PC-3 (cell line): Measurements from ENCODE around the gene ANAPC4. TPM values are rescaled to one million over a fixed set of nuclear protein-coding genes. Genes with fewer than 3 reads are reported as not detected.

ENCODE experiments used
- ATAC-seq: fragments of 200-7000 bp; cut with Tn5 transposase; 2 replicates; pipeline ENCODE4 v1.9.1; 2020; ENCODE audit warnings: mild to moderate bottlenecking, moderate library complexity
- BruUV-seq: library from RNA; stranded (reverse); fragments of 400-500 nt; replicated peaks from 2 replicates; lab custom pipeline; 2021; lab: Mats Ljungman, UMichigan
- CTCF ChIA-PET: fragments of 300-600 bp; sonication (Branson Sonifier 250); formaldehyde crosslinking; loops from one replicate; lab custom pipeline; 2022; ENCODE audit warnings: antibody characterized with exemption; lab: Charles Lee
- POLR2A ChIA-PET: fragments of 300-600 bp; sonication (Branson Sonifier 250); formaldehyde crosslinking; loops from one replicate; lab custom pipeline; 2022; ENCODE audit warnings: antibody characterized with exemption; ENCODE audit not compliant: unreplicated experiment; lab: Charles Lee
- DNase-seq: peaks from one replicate; pipeline ENCODE4 v3.0.0-alpha.2; 2015
- H2AFZ ChIP-seq: fragments of 300-600 bp; sonication (generic); 2 replicates; pipeline ENCODE4 v1.6.0; 2016; ENCODE audit warnings: antibody characterized with exemption, low read length
- H3F3A ChIP-seq: fragments of 300-600 bp; sonication (generic); one replicate; pipeline ENCODE4 v1.6.0; 2017; ENCODE audit warnings: antibody characterized with exemption, low read length, control low read depth, mild to moderate bottlenecking; ENCODE audit not compliant: unreplicated experiment
- H3K27ac ChIP-seq: fragments of 300-600 bp; sonication (generic); 2 replicates; pipeline ENCODE4 v1.5.1; 2016; ENCODE audit warnings: mild to moderate bottlenecking, low read length
- H3K27me3 ChIP-seq: fragments of 300-600 bp; sonication (generic); 2 replicates; pipeline ENCODE4 v1.6.1; 2016; ENCODE audit warnings: low read length, mixed read lengths
- H3K36me3 ChIP-seq: fragments of 300-600 bp; sonication (generic); 2 replicates; pipeline ENCODE4 v1.6.1; 2016; ENCODE audit warnings: low read depth, mixed run types, low read length, mixed read lengths
- H3K4me1 ChIP-seq: fragments of 300-600 bp; sonication (generic); 2 replicates; pipeline ENCODE4 v1.5.1; 2016; ENCODE audit warnings: low read length; ENCODE audit not compliant: insufficient read depth
- H3K4me2 ChIP-seq: fragments of 300-600 bp; sonication (generic); 2 replicates; pipeline ENCODE4 v1.6.0; 2016; ENCODE audit warnings: low read length
- H3K4me3 ChIP-seq: fragments of 300-600 bp; sonication (generic); 2 replicates; pipeline ENCODE4 v1.5.1; 2016; ENCODE audit warnings: mild to moderate bottlenecking, low read length, mixed read lengths
- H3K79me2 ChIP-seq: fragments of 300-600 bp; sonication (generic); 2 replicates; pipeline ENCODE4 v1.6.1; 2017; ENCODE audit warnings: low read length, mixed read lengths
- H3K9ac ChIP-seq: fragments of 300-600 bp; sonication (generic); 2 replicates; pipeline ENCODE4 v1.6.0; 2016; ENCODE audit warnings: mild to moderate bottlenecking, low read length
- H3K9me2 ChIP-seq: fragments of 300-600 bp; sonication (generic); replicated peaks from 2 replicates; pipeline ENCODE4 v1.6.1; 2016; ENCODE audit warnings: mixed run types, low read length, mixed read lengths
- H3K9me3 ChIP-seq: fragments of 300-600 bp; sonication (generic); 2 replicates; pipeline ENCODE4 v1.6.1; 2016; ENCODE audit warnings: low read length, mixed read lengths
- H4K20me1 ChIP-seq: fragments of 300-600 bp; sonication (generic); 2 replicates; pipeline ENCODE4 v1.6.1; 2016; ENCODE audit warnings: low read length, mixed read lengths
- EZH2 ChIP-seq: fragments of 300-600 bp; sonication (generic); IDR thresholded peaks from one replicate; pipeline ENCODE4 v1.6.1; 2017; ENCODE audit warnings: antibody characterized with exemption, mild to moderate bottlenecking, low read length; ENCODE audit not compliant: unreplicated experiment
- EZH2phosphoT487 ChIP-seq: fragments of 300-600 bp; sonication (generic); IDR thresholded peaks from 2 replicates; pipeline ENCODE4 v1.6.1; 2018; ENCODE audit warnings: mild to moderate bottlenecking, antibody characterized with exemption, low read length, borderline replicate concordance
- intact Hi-C: fragments of 100-400 bp; cut with micrococcal nuclease; formaldehyde crosslinking; loops from 2 replicates; pipeline ENCODE4 v1.9.0; 2023
- total RNA-seq: library from RNA; depleted of rRNA; stranded (reverse); fragments of >200 nt; gene quantifications from 2 replicates; pipeline ENCODE4 v1.2.3, GENCODE V29; 2014
- TF ChIP-seq, protein P1 (sequence below): fragments of 300-600 bp; sonication (generic); conservative IDR thresholded peaks from 2 replicates; pipeline ENCODE4 v1.5.1; 2017; ENCODE audit warnings: antibody characterized with exemption, low read depth, mild to moderate bottlenecking, low read length

Gene ANAPC4
- total RNA-seq, 1 experiment from 2014 or later = 11.3 TPM

DNA sequence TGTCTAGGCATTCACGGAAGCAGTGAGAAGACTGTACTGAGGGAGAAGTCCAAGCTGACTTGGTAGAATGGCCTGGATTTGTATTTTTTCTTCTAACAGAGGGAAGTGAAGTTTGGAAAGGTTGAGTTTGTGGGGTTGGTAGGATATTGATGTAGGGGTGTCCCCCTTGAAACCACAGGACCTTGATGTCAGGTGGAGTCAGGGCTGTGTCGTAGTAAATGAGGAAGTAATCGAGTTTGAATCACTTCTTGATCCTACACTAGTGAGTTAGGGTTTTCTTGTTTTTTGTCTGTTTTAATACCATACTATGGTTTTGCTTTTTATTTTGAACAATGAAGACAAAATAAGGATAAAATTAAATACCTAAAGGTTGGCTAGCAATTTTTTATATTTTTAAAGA is 30.1 kb upstream of the ANAPC4 start:
- Histone ChIP-seq H3K4me1 (peaks cover 4% of the 10 kb centered on the region; the same call in 1 of the 2 replicates), H3K36me3 (no peaks in the 10 kb centered on the region), H3K9me3 (no peaks in the 10 kb centered on the region), H3K4me3 (no peak overlapping the region), H3K27me3 (no peaks in the 10 kb centered on the region), H3K79me2 (no peaks in the 10 kb centered on the region), H3F3A (no peaks in the 10 kb centered on the region), H2AFZ (no peak overlapping the region), H4K20me1 (no peaks in the 10 kb centered on the region), H3K27ac (no peak overlapping the region), H3K9ac (no peak overlapping the region), H3K4me2 (no peak overlapping the region), H3K9me2 (no peaks in the 10 kb centered on the region)
- CTCF ChIA-PET = interaction anchor here (0.6 kb wide), 1 partner anchor 29 kb away, joined by 5 read pairs; no protein-coding TSS in a partner anchor
- POLR2A ChIA-PET = no interaction called here
- ATAC-seq (no peak), DNase-seq (no peak)
- intact Hi-C loops = no loop called here
- TF ChIP-seq, protein P1, sequence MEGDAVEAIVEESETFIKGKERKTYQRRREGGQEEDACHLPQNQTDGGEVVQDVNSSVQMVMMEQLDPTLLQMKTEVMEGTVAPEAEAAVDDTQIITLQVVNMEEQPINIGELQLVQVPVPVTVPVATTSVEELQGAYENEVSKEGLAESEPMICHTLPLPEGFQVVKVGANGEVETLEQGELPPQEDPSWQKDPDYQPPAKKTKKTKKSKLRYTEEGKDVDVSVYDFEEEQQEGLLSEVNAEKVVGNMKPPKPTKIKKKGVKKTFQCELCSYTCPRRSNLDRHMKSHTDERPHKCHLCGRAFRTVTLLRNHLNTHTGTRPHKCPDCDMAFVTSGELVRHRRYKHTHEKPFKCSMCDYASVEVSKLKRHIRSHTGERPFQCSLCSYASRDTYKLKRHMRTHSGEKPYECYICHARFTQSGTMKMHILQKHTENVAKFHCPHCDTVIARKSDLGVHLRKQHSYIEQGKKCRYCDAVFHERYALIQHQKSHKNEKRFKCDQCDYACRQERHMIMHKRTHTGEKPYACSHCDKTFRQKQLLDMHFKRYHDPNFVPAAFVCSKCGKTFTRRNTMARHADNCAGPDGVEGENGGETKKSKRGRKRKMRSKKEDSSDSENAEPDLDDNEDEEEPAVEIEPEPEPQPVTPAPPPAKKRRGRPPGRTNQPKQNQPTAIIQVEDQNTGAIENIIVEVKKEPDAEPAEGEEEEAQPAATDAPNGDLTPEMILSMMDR = no peak
- TF ChIP-seq EZH2phosphoT487 (no peak), EZH2 (no peak)
- BruUV-seq = no TSS peak

DNA sequence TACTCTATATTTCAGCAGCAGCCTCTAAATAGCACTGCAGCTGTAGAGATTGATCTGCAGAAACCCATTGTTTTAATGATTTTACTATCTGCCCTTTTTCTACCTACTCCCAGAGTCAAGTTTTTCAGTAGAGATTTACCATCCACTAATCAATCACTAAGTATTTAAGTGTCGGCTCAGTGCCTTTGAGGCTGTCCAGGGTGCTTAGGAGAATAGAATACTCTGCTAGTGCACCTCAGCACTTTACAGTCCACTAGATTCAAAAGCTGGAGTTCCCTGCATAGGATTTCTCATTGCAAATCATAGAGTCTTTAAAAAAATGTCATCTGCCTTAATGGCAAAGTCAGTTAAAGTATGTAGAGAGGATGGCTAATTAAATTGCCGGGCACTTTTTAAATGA is 29.6 kb upstream of the ANAPC4 start:
- Histone ChIP-seq H3K4me2 (no peak overlapping the region), H3K4me1 (peaks cover 8% of the 10 kb centered on the region; the same call in 1 of the 2 replicates), H2AFZ (no peak overlapping the region), H3K36me3 (no peaks in the 10 kb centered on the region), H3F3A (no peaks in the 10 kb centered on the region), H3K9me2 (no peaks in the 10 kb centered on the region), H3K9me3 (no peaks in the 10 kb centered on the region), H3K27me3 (no peaks in the 10 kb centered on the region), H3K9ac (no peak overlapping the region), H3K79me2 (no peaks in the 10 kb centered on the region), H3K4me3 (no peak overlapping the region), H3K27ac (no peak overlapping the region), H4K20me1 (no peaks in the 10 kb centered on the region)
- CTCF ChIA-PET = interaction anchor here (0.6 kb wide), 1 partner anchor 29 kb away, joined by 5 read pairs; no protein-coding TSS in a partner anchor
- intact Hi-C loops = no loop called here
- BruUV-seq = no TSS peak
- TF ChIP-seq, protein P1 = no peak
- TF ChIP-seq EZH2 (no peak), EZH2phosphoT487 (no peak)
- no peak for DNase-seq
- POLR2A ChIA-PET = no interaction called here
- ATAC-seq = no peak

DNA sequence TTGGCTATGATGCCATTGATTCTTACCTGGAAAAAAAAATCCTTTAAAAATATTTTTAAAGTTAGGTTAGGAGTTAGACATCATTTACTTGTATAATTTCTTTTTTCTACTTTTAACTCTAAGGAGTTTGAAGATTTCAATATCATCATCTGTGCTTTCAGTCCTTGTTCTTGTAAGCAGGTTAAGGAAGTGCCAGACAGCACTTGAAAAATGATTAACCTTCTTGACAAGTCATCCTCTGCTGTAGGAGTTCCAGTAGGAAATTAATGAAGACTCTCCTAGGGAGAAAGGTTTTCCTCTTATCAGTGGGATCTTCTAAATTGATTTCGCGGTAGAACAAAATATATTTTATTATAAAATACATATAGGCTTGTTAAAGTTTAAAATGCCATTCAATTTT is 29.1 kb upstream of the ANAPC4 start:
- Histone ChIP-seq H3K27ac (no peak overlapping the region), H3F3A (no peaks in the 10 kb centered on the region), H3K9me3 (no peaks in the 10 kb centered on the region), H3K9me2 (no peaks in the 10 kb centered on the region), H3K4me2 (no peak overlapping the region), H3K79me2 (no peaks in the 10 kb centered on the region), H4K20me1 (no peaks in the 10 kb centered on the region), H3K27me3 (no peaks in the 10 kb centered on the region), H3K9ac (no peak overlapping the region), H2AFZ (no peak overlapping the region), H3K4me3 (no peak overlapping the region), H3K36me3 (no peaks in the 10 kb centered on the region), H3K4me1 (peaks cover 8% of the 10 kb centered on the region; the same call in 1 of the 2 replicates)
- ChIA-PET POLR2A (no interaction called here), CTCF (no interaction called here)
- DNase-seq = no peak
- no TSS peak for BruUV-seq
- no peak for ATAC-seq
- no peak for TF ChIP-seq EZH2
- no peak for TF ChIP-seq EZH2phosphoT487
- intact Hi-C loops = no loop called here
